GM18499 (cell line): ENCODE results near the gene MTRR.
"Not testable (repeated sequence)": the region's sequence is repeated elsewhere in the genome, so short reads cannot be mapped to it uniquely, and the experiment has no call there.

Source experiments
- ATAC-seq: cut with Tn5 transposase; IDR thresholded peaks from one replicate; pipeline ENCODE4 v1.9.1; 2021; ENCODE audit warnings: moderate number of reproducible peaks; ENCODE audit not compliant: insufficient read depth, unreplicated experiment

The MTRR gene

DNA sequence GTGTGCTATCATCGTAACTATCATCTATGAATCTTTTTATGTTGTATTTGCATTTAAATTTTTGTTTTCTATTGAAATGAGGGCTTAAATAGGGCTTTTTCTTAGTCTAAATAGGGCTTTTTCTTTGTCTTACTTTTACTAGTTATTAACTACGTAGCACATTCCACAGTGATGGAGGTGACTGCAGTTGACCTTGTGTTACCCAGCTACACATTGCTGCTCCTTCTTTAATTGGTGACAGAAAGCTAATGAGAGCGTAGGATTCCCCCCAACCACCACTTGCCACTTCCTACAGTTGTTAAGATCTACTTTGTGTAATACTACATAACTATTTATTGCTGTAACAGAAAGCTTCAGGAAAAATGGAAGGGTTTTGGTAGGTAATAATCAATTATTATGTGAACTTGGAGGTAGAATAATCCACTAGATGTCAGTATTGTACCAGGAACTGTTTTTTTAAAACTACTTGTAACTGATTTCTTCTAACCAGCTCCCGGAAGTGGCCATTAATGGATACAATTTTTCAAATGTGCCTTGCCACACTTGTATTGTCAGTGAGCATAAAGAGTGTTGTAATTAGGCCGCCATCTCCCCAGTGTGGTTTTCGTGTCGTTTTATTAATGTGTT lies 18.0 kb downstream of the MTRR start:
- peak; percentile 60 for ATAC-seq

DNA sequence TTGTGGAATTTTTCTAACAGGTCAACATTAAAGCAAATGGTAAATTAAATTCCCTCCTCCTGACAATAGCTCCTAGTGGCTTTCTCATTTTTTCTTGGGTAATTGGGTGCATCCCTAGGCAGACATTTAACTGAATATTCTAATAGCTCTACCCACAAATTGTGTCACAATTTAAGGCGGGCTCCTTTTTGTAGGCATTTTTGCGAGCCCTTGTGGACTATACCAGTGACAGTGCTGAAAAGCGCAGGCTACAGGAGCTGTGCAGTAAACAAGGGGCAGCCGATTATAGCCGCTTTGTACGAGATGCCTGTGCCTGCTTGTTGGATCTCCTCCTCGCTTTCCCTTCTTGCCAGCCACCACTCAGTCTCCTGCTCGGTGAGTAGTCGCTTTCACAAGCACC lies 20.0 kb downstream of the MTRR start:
- no peak for ATAC-seq

DNA sequence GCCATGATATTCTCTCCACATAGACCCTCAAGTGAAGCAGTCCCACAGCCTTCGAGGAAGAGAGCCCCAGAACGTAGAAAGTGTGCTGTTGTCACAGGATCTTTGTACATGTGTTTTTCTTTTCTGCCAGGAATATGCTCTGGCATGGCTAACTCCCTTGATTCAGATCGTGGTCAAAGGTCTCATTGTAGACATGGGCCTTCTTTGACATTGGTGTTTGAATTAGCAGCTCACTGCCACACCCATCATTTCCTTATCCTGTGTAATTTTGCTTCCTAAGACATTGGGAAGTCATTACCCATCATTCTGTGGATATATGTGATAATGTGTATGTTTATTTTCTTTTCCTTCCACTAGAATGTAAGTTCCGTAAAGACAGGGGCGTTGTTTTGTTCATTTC lies 25.5 kb downstream of the MTRR start:
- ATAC-seq, result no peak

DNA sequence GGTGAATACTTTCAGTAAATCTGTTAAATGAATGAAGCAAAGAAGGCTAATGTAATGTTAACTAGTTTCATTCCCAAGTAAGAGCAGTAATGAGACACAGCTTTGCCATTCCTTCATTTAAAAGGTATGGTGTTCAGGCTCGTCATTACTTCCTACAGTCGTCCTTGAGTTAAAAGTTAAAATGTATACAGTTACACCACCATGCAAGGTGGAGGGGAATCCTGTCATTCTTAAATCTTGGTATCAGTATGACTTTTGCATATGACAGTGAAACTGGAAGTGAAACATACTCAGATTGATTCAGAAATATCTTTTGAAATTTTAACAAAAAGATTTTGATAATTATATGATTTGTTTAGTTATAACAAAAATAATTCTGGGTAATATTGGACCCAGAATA lies 25.9 kb downstream of the MTRR start:
- ATAC-seq, result peak; percentile 87

DNA sequence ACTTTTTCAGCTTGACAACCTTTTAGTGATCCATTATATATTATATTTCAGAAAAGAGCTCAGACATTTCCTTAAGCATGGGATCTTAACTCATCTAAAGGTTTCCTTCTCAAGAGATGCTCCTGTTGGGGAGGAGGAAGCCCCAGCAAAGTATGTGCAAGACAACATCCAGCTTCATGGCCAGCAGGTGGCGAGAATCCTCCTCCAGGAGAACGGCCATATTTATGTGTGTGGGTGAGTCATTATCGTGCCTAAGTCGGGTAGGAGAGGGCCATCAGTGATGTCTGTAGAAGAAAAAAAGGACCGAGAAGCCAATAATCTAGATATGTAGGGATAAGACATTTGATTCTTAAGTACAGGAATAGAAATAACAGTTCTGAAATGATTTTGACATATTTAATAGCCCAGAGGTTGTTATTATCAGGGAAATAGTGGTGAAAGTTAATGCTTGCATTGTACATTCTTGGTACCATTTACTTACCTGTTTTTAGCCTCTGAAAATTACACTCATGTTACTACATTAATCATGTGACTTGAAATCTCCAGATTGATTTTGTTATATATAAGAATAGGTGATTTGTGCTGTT lies 28.2 kb downstream of the MTRR start:
- peak; percentile 65 for ATAC-seq

DNA sequence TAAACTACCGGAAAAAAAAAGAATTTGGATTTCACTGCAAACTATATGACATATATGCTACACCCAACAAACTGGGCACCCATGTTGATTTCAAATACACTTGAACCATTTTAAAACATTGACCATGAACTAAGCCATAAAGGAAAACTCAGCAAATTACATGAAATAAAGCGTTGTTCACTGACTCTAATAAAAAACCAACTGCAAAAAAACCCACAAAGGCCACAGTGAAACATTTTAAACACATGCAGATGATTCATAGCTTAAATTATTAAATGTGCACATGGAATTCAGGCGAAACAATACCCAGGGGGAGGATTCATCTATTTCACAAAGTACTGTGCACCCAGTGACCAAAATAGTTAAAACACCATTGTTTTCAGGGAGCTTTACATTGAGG lies 33.3 kb downstream of the MTRR start:
- no peak for ATAC-seq

DNA sequence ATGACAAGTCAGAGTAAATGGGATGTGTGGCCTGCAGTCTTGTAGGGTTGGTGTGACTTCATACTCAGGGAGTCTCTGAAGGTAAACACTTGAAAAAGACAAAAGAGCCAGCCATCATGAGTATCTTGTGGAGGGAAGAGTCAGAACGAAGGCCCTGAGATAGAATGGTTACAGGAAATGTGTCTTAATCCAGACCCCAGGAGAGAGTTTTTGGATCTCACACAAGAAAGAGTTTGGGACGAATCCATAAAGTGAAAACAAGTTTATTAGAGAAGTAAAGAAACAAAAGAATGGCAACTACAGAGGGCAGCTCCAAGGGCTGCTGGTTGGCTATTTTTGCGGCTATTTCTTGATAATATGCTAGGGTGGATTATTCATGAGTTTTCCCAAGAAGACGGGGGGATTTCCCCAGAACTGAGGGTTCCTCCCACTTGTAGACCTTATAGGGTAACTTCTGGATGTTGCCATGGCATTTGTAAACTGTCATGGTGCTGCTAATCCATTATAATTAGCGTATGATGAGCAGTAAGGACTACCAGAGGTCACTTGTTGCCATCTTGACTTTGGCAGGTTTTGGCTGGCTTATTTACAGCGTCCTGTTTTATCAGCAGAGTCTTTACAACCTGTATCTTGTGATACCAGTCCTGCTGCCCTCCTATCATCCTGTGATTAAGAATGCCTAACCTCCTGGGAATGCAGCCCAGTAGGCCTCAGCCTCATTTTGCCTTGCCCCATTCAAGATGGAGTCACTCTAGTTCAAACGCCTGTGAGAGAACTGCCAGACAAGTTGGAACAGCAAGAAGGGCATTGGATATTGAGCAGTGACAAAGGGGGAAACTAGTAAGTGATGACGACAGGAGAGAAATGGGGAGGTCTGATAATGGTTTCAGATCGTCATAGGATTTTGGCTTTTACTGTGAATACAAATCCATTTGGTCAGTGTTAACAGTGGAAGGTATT lies 34.0 kb downstream of the MTRR start:
- ATAC-seq, result no peak

DNA sequence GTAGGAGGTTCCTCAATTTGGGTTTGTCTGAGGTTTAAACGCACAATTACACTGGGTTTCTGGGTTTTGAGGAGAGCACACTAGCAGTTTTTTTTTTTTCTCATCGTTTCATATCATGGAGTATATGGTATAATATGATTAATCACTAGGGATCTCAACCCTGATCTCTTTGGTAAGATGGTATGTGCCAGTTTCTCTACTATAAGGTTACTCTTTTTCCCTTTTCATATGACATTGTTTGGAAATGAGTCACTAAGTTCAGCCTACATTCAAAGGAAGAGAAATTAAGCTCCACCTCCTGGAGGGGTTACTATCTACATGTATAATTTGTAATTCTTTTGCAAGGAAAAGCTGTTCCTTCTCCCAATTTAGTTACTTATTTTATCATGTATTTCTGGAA lies 35.2 kb downstream of the MTRR start:
- ATAC-seq, result no peak

DNA sequence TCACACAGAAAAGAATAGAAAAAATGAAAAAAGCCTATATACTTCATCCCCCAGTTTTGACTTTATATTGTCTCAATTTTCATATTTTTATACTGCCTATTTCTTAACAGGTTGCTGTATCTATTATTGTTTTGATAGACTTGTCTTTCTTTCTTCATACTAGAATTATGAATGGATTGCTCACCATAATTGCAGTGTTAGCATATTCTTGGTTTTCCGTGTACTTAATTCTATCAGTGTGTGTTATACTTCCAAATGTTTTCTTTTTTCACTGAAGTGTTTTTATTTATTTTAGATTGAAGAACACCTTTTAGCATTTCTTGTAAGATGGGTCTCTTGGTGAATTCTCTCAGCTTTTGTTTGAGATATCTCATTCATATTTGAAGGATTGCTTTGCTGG lies 38.7 kb downstream of the MTRR start:
- no peak for ATAC-seq

DNA sequence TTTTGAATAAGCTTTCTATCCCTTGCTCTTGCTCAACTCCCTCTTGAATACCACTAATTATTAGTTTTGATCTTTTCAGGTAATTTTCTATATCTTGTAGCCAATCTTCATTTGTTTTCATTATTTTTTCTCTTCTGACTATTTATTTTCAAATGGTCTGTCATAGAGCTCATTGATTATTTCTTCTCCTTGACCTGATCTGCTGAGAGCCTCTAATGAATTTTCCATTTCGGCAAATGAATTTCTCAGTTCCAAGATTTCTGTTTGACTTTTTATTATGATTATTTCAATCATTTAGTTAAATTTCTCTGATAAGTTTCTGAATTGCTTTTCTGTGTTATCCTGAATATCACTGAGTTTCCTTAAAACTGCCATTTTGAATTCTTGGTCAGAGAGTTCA lies 39.4 kb downstream of the MTRR start:
- ATAC-seq, result no peak

DNA sequence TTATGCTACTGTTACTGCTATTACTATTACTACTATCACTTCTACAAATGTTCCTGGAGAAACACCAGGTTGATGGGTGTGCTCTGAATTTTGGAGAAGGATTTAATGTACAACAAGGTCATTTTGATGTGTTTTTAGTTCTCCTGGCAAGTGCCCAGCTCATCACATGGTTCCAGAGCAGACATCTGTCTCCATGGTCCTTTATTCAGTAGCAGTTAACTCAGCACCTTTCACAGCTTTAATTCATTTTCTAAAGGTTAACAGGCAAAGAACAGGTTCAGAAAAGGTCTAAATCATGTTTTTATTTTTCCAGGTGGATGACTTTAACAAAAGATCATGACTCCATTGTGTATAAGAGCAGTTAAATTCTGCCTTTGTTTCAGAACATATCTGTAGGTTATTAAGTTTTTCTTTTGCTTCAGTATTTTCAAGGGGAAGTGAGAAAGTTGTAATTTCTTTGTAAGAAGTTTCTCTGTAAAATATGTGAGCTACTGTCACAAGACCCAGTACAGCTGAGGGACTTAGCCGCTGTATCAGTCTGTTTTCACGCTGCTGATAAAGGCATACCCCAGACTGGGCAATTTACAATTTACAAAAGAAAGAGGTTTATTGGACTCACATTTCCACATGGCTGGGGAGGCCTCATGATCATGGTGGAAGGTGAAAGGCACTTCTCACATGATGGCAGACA lies 41.9 kb downstream of the MTRR start:
- ATAC-seq, result peak; percentile 82

DNA sequence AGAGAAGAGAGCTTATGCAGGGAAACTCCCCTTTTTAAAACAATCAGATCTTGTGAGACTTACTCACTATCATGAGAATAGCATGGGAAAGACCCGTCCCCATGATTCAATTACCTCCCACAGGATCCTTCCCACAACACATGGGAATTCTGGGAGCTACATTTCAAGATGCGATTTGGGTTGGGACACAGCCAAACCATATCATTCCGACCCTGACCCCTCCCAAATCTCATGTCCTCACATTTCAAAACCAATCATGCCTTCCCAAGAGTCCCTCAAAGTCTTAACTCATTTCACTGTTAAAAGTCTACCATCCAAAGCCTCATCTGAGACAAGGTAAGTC lies 42.5 kb downstream of the MTRR start:
- not testable (repeated sequence) for ATAC-seq

DNA sequence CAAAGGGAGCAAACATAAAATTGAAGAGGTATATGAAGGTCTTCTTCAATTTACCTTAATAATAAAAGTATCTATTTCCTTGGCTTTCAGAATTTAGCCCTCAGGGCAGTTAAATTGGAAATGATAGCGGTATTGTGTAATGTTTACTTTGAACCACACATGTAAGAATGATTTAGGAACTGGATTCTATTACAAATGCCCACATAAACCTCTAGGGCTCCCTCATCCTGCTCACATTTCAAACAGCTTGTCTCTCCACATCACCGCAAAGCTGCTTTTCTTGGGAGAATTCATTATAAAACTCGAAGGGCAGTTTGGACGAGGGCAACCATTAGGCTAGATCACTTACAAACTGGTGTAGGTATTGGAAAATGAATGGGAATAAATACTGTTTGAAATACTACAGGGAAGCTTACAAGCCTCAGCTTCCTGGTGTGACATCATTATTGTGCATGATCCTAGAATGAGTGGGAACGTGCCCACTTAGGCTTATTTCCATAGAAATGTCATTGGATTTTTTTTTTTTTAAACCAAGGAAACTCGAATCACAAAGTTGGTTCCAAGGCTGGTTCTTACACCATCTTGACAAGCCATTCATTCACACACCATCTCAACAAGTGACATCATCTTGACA lies 47.3 kb downstream of the MTRR start:
- ATAC-seq, result no peak

DNA sequence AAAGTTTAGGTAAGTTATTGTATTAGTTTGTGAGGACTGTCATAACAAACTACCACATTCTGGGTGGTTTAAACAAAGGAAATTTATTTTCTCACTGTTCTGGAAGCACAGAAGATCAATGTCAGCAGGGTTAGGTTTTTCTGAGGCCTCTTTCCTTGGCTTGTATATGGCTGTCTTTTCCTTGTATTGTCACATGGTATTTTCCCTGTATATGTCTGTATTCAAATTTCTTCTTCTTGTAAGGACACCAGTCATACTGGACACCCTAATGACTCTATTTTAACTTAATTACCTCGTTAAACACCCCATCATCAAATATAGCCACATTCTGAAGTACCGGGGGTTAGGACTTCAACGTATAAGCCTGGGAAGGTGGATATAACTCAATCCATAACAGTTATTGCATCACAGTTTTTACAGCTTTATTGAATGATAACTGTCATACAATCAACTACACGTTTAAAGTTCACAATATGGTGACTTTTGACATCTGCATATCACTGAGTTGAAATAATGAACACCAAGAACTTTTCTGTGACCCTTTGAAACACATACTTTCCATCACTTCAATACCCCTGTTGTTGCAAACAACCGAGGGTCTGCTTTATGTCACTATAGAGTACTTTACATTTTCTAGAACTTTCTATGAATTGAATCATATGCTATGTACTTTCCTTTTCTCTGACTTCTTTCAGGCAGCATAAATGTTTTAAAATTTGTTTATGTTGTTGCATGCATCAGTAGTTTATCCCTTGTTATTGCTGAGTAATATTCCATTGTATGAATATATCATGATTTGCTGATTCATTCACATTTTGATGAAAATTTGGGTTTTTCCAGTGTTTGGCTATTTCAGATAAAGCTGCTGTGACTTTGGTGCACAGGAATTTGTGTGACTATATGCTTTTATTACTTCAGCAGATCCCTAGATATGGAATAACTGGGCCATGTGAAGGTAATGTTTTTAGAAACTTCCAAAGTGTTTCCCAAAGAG lies 48.5 kb downstream of the MTRR start:
- ATAC-seq, result no peak

DNA sequence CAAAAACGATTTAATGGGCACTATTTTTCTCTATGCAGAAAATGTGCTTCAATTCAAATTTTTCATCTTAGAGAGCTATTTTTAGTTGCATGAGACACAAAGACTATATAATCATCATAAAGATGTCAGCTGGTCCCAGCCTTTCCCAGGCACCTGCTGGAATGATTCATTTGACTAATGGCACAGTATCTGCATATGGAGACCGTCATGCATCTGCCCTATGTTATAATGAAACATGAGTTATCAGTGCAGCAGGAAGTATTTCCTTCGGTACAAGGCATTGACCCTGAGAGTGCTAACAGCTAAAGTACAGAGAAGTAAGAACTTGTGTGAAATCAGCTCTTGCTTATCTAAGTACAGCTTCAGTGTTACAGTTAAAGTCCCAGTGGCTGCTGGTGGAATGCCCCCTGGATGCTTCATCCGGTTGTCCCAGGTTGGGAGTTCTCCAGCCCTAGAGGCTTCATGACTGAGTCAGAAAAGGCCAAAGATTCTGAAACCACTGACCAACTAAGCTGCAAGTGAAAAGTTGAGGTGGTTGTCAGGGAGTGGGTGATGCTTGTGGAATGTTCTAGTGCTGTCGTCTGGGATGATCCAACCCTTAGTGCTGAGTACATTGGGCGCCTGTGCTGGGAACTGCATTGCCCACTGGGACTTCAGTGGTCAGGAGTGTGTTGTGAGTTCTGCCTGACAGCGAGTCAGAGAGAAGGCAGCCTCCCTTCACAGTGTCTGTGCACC lies 57.2 kb downstream of the MTRR start:
- ATAC-seq, result no peak

DNA sequence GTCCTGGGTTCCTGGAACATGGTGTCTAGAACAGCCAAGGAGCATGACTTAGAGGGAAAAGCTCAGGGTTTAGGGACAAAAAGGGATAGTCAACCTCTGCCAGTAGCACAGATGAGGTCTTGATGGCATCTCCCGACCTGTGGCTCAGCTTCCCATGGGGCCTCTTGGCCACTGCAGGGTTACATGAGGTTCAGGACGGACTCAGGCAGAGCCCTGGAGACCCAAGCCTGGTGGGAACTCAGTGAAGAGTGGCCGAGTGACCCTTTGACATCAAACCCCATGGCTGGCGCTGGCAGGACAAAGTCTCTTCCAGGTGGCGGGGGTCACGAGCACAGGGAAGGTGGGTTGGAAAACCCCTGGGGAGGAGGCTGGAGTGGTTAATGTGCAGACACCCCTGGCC lies 57.8 kb downstream of the MTRR start:
- ATAC-seq, result no peak

DNA sequence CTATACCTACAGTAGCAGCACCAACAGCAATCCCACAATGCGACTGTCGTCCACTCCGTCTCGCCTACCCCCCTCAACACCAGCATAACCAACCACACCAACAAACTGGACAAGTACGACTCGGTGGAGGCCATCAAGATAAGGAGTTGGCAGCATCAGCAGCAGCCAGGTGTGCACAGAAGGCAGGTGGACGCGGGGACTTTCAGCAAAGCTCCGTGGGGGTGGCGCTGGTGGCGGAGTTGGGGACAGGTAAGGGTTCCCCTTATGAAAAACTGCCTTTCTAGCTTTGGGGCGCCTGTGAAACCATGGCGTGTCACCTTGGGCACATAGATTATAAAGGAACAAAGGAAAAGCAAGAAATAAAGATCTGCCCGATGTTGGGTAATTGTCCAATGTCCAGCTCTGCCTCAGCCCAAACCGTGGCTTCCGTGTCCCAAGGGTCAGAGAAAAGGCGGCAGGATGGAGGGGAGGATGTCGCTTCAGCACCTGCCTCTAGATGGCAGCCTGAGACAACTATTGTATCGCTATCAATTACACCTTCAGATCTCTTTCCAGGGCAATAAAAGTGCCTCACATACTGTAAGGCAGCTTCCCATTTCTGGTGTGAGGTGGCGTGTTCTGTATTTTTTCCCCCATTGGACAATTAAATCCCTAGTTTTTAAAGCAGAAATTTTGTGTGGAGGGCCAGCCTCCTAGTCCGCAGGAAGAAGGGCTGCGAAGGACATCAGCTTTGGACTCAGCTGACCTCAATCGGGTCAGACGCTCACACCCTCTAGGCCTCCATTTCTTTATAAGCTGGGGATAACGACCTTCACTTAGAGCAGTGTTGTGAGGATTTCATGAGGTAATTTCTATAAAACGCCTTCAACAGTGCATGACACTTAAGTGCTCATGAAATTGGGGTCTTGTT lies 58.8 kb downstream of the MTRR start:
- ATAC-seq, result peak; percentile 78

DNA sequence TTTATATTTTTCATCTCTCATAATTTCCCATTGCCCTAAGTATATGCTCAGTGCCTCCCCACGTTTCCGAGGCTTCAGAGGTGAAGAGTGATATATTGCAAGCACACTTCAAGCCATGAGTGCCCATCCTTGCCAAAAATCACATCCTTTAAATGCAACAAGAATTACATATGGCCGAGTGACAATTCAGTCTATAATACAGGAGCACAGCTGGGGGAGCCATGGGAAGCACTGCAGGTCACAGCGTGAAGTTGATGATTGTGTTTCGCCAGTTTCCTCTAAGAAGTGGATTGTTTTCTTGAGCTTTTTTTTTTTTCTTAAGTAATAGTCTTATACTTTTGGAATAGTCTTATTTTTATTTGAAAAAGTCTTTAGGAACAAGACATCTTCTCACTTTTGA lies 61.1 kb downstream of the MTRR start:
- ATAC-seq, result no peak
